HG02840 (cell line): ENCODE measurements around the gene PRPH.
"Not testable (repeated sequence)": the region's sequence is repeated elsewhere in the genome, so short reads cannot be mapped to it uniquely, and the experiment has no call there.

Experiments used
- ATAC-seq: cut with Tn5 transposase; IDR thresholded peaks from one replicate; pipeline ENCODE4 v1.9.1; 2021; ENCODE audit warnings: mild to moderate bottlenecking, moderate library complexity, moderate number of reproducible peaks; ENCODE audit not compliant: unreplicated experiment, low FRiP score

The PRPH gene

DNA sequence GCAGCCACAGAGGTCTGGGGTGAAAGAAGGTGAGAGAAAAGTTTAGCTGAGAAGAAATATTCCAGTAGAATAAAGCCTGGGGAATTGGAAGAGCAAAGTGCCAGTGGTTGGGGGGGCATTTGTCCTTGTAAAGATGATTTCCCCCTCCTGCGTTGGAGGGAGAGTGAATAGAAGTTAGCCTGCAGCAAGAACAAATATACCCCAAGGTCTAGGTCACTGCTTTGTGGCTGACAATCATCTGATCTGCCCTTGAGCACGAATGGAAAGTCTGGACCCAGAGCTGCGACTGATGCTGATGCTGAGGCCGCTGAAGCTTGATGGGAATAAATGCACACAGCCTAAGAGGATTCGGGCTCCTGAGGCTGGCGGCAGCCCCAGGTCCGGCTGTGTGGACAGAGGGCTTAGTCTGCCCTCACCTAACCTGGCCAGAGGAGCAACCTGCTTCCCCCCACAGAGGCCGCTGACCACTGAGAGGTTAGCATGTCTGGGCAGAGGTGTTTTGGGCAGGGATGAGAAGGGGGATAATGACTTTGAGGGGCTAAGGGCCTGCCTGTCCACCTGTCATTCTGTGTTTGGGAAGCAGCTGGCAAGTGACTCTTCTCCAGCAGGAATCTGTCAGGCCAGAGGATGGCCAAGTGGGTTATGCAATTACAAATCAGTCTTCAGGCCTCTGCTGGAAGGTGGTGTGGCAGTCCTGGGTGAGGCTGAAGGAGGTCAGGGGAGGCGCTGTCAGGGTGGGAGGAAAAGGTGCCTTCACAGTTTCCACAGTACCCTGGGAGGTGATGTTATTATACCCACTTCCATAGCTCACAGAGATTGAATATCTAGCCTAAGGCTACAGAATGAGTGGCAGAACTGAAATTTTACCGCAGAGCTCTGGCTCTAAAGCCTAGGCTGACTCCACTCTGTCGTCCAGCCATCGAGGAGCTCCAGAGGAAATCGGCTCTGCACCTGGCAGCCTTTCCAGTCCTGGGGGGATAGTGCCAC is 18.4 kb upstream of the PRPH start:
- no peak for ATAC-seq

DNA sequence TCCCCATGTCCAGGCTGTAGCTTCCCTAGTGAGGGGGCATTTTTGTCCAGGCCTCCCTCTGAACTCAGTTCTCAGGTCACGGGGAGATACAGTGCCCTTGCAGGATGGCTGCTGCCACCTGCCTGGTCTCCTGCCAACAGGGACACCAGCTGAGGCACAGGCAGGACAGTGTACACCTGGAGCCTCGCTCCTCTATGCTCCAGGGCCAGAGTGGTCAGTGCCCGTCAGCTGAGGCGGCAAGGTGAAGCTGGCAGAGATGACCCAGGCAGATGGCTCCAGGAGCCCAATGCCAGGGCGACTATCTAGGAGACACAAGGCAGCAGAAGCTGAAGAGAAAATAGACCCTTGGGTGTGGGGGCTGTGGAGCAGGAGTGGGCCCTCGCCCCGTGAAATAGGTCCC is 17.5 kb upstream of the PRPH start:
- no peak for ATAC-seq

DNA sequence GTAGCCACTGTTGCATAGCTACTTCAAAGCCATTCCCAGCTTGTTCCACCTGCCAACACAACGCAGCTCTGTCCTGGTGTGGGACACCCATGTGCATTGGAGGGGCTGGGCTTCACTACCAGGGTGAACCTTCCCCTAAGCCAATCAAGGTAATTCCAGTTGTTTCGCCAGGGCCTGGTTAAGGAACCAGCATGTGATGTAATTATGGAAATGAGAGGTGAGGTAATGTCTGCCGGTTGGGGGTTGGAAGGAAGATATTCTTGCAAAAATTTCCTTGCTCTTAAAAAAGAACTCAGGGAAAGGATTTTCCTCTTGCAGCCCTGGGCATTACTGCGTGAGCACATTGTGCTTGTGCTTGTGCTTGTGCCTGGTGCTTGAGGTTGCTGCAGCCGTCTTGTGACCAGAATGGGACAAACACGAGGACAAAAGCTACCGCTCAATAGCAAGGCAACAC is 15.2 kb upstream of the PRPH start:
- no peak for ATAC-seq

DNA sequence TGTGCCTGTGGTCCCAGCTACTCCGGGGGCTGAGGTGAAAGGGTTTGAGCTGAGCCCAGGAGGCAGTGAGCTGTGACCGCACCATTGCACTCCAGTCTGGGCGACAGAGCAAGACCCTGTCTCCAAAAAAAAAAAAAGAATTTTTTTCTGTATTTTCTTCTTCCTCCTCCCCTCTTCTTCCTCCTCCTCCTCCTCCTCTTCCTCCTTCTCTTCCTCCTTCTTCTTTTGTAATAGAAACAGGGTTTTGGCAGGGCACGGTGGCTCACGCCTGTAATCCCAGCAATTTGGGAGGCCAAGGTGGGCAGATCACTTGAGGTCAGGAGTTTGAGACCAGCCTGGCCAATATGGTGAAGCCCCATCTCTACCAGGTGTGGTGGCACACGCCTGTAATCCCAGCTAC is 14.4 kb upstream of the PRPH start:
- ATAC-seq = not testable (repeated sequence)

DNA sequence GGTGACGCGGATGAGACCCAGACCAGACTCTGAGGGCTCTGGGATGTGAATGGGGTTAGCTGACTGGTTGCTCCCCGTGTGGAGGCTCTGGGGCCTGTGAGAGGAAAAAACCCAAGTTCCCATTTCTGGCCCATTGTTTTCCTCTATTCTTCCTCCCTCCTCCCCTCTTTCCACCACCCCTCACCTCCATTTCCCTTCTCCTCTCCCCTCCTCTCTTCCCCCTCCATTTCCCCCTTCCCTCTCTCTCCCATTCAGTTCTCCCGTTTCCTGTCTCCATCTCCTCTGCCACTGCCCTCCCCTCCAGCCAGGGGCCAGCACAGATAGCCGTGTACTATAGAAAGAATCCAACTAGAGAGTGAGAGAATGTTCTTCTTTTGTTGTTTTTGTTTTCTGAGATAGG is 12.6 kb upstream of the PRPH start:
- ATAC-seq = no peak

DNA sequence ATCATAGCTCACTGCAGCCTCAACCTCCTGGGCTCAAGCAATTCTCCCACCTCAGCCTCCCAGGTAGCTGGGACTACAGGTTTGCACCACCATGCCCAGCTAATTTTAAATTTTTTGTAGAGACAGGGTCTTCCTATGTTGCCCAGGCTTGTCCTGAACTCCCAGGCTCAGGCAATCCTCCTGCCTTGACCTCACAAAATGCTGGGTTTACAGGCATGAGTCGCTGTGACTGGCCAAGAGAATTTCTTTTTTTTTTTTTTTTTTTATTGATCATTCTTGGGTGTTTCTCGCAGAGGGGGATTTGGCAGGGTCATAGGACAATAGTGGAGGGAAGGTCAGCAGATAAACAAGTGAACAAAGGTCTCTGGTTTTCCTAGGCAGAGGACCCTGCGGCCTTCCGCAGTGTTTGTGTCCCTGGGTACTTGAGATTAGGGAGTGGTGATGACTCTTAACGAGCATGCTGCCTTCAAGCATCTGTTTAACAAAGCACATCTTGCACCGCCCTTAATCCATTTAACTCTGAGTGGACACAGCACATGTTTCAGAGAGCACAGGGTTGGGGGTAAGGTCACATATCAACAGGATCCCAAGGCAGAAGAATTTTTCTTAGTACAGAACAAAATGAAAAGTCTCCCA is 12.1 kb upstream of the PRPH start:
- not testable (repeated sequence) for ATAC-seq

DNA sequence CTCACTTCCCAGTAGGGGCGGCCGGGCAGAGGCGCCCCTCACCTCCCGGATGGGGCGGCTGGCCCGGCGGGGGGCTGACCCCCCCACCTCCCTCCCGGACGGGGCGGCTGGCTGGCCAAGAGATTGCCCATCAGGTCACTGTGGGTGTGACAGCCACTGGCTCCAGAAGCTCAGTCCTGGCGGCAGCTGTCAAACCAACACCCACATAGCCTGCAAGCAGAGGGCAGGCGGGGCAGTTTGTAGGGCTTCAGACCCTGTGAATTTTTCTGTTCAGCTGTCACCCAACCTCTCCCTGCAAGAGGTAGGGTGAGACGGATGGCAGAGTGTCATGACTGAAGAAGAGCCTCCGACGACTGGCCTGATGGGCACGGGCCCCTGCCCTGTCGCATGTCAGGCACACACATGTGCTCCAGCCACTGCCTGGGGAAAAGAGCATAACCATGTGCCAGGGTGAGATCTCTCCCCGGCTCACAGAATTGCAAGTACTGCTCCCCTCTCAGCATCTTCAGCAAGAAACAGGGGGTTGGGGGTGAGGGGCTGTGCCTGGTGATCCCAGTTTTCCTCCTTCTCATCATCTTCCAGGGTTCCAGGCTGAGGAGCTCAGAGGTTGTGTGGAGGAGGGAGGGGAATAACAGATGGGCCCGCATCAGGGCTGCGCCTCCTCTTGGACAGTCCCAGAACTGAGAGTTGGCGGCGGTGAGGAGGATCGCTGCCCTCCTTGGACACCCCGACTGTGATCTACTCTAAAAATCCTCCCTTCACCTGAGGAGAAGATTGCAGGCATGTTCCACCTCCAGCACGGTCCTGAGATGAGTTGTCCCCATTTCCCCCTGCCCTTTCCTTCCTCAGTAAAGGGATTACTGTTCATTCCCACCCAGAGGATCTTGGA is 11.2 kb upstream of the PRPH start:
- ATAC-seq = no peak

DNA sequence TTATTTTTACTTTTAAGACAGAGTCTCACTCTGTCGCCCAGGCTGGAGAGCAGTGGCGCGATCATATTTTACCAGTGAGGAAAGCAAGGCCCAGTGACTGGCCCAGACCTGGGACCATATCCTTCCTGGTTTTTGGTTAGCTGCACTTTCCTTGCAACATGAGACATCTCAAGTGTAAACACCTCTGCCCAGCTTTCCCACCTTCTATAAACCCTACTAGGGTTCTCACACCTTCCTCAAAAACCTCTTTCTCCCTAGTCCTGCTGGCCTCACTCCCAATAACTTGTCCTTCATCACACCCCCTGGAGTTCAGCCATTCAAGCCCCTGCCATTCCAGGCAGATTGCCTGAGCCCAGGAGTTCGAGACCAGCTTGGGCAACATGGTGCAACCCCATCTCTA is 10.3 kb upstream of the PRPH start:
- no peak for ATAC-seq

DNA sequence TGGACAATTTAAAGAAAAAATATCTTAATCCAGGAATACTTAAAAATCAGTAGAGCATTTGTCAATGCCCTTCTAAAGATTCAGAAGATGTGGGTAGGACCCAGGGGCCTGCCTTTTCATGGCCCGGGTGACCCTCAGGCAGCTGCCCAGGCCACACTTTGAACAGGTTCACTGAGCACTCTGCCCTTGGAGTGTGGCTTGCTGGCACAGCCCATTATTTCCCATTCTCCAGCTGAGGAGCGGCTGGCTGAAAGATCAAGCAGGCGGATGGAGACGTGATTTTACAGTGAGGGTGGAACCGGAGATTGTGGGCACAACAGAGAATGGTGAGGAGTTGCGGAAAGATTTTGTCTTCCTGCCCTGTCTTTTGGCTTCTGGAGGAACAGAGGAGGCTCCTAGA is 7.1 kb upstream of the PRPH start:
- ATAC-seq = no peak

DNA sequence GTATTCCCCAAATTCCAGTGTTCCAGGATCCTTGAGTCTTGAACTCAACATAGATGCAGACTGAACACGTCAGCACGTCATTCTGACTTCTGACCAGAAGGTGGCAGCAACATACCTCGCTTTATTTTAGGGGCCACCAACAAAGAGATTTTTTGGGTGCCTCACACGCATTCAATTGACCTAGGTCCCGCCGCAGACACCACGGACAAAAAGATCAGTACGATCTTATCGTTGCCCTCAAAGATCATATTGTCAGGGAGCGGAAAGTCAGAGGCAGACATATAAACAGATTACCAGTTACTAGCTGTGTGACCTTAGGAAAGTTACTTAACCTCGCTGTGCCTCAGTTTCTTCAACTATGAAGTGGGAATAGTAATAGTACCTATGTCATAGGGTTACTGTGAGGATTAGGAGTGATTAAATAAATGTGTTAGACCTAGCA is 6.5 kb upstream of the PRPH start:
- no peak for ATAC-seq

DNA sequence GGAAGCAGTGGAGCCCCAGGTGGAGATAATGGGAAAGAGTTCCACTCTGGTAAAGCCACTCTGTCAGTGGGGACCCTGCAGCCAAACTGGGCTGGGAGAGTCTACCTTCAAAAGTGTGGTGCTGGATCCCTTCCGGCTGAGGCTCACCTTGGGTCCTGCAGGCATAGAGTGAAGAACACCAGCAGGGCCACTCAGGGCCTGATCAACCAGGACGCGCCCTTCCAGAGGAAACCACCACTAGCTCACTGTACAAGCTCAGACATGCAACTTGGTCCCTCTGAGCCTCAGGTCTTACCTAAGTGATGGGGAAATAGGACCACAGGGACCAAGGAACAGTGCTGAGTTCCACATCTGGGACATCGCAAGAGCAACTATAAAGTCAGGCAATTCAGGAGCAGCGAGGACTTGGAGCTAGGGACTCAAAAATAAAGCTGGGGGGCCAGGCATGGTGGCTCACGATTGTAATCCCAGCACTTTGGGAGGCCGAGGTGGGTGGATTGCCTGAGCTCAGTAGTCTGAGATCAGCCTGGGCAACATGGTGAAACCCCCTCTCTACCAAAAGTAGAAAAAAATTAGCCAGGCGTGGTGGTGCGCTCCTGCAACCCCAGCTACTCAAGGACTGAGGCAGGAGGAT is 5.9 kb upstream of the PRPH start:
- ATAC-seq = no peak

DNA sequence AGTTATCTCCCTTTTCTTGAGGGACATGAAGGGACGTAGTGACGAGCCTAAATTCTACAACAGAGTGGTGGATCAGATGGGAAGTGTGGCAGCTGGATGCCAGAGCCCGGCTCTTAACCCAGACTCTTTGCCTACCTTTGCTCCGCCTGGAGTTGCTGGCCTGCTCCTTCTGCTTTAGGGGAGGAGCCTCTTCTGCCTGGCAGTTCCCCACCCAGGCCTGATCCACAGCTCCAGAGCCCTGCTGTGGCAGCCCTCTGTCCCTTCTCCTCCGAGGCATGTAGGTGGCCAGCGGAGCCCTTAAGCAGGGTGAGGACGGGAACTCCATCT is 2.3 kb upstream of the PRPH start:
- no peak for ATAC-seq

DNA sequence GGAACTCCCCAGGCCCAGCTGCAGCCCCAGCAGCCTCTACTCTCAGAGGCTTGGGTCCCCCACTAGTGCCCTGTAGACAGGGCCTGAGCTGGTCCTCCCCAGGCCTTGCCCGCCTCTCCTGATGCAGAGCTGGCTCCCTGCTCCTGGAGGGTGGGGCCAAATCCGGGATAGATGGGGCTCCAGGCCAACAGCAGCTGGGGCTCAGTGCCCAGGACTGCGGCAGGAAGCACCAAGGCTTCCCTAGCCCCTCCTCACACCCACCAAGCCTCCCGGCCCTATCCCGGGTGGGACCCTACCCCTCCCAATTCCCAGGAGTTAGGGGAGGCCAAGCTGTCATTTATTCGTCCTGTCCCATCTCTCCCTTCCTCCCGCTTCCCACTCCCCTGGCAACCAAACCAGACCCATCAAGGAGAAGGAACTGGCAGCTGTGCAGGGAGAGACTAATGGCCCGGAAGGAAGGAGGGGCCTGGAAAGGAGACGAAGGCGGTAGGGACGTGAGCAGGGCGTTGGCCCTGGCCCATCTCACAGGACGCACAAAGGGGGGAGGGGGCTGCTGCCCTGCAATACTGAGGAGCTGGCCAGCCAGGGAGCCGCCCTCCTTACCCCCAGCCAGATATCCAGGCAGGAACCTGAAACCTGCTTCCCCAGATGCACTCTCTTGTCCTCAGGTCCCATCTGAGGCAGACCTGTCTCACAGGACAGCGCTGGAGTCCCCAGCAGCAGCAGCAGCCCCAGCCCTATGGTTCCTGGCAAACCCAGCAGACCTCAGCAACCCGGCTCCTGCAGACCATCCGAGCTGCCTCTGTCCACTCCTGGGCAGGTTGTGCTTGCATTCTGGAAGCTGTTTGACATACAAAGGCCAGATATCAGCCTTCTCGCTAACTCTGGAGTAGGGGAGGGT is 1.6 kb upstream of the PRPH start:
- no peak for ATAC-seq

DNA sequence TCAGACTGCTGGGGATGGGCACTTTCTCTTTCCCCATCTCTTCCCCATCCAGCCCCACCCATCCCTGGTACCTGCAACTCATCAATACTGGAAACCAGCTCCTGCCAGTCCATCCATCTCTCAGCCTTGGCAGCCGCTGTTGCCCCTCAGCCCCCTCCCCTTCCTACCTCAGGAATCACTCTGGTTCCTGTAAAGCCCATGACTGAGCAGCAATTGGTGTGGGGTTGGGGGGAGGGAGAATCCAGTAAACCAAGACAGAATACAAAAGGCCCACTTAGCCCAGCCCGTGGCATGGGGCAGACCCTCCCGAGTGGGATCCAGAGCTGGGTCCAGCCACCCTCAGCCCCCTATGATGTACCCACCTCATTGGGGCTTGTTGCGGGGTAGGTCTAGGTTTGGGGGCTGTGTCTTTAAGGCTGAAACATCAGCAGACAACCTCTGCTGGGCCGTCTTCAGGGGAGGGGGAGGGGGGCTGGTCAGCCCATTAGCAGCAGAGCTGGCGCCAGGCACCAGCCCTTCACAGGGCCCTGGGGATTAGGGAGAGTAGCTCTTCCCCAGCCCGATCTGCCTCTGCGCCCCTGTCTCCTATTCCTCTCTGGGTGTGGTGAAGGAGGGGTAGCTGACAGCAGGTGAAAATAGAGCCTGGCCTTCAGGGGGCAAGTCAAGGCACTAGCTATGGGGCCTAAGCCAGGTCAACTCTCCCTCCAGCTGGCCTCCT is 702 bp upstream of the PRPH start:
- no peak for ATAC-seq

DNA sequence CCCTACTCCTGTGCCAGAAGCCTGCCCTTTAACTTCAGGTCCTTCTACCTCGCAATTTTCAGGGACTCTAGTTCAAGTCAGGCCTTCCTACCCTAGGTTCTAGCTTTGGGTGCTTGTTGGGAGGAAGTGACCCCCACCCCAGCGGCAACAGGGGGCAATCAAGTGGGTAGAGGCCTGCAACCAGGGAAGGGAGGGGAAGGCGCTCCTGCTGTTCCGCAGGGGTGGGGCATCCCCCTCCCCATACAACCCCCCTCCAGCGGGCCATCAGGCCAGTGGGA is 204 bp upstream of the PRPH start:
- no peak for ATAC-seq

DNA sequence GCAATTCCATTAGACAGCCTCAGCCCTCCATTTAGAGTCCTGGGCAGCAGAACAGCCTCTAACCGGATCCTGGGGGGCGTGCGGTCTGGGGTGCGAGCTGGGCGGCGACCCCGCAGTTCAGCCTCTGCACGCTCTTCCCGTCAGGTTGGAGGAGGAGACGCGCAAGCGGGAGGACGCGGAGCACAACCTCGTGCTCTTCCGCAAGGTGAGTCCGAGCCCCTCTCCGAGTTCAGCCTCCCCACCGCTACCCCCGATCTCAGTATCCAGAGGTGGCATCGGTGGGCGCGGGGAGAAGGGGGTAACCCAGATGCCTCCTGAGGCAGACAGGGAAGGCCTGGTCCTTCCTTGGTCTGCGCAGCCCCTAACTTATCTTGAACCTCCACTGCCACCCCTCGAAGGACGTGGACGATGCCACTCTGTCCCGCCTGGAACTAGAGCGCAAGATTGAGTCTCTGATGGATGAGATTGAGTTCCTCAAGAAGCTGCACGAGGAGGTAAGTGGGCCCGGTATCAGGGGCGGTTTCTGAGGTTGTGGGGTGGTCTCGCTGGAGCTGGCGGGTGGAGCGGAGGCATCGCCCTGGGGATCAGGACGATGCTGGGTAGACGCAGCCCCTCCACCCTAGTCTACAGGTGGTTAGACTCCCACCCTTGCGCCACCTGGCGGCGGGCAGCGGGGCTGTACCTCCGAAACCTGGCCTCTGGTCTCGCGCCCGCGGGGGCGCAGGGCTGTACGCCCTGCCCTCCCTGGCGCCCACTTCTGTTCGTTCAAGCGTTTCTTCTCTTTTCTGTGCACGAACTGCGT is 1.3 kb downstream of the PRPH start:
- ATAC-seq = no peak

DNA sequence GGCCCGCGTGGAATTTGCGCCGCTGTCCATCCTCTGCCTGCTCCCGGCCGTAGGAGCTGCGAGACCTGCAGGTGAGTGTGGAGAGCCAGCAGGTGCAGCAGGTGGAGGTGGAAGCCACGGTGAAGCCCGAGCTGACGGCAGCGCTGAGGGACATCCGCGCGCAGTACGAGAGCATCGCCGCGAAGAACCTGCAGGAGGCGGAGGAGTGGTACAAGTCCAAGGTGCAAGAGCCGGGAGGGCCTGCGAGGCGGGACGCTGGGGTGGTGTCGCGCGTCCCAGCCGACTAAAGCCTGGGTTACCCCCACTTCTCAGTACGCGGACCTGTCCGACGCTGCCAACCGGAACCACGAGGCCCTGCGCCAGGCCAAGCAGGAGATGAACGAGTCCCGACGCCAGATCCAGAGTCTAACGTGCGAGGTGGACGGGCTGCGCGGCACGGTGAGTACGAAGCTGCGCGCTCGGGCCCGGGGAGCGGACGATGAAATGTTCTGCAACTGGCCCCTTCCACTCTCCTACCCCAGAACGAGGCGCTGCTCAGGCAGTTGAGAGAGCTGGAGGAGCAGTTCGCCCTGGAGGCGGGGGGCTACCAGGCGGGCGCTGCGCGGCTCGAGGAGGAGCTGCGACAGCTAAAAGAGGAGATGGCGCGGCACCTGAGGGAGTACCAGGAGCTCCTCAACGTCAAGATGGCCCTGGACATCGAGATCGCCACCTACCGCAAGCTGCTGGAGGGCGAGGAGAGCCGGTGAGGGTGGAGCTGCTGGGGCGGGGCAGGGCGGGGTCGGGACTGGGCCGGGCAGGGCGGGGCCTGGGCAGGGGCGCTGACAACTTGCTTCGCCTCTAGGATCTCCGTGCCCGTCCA is 2.1 kb downstream of the PRPH start:
- no peak for ATAC-seq
